GM12878 (cell line): ENCODE measurements around the gene DNAAF1. TPM values are rescaled to one million over a fixed set of nuclear protein-coding genes. Genes with fewer than 3 reads are reported as not detected.

Experiments
- ATAC-seq: fragments of 200-7000 bp; cut with Tn5 transposase; 3 replicates; pipeline ENCODE4 v1.9.1; 2020; ENCODE audit warnings: mild to moderate bottlenecking, moderate library complexity
- BruUV-seq: library from RNA; stranded (reverse); fragments of 400-500 nt; replicated peaks from 2 replicates; lab custom pipeline; 2021; lab: Mats Ljungman, UMichigan
- CTCF ChIA-PET: fragments of 300-600 bp; sonication (Branson Sonifier 250); formaldehyde crosslinking; extraction: SDS; loops from one replicate; lab custom pipeline; 2021; ENCODE audit warnings: inconsistent platforms; lab: Yijun Ruan, JAX
- POLR2A ChIA-PET: fragments of 350-600 bp; formaldehyde crosslinking; extraction: SDS; loops from one replicate; lab custom pipeline; 2021; ENCODE audit warnings: inconsistent platforms; lab: Charles Lee
- RAD21 ChIA-PET: fragments of 300-600 bp; sonication (Branson Sonifier 250); formaldehyde crosslinking; loops from one replicate; lab custom pipeline; 2023; ENCODE audit warnings: antibody characterized with exemption; ENCODE audit not compliant: unreplicated experiment; lab: Charles Lee
- SMC1A ChIA-PET: fragments of 300-600 bp; sonication (Branson Sonifier 250); formaldehyde crosslinking; loops from one replicate; lab custom pipeline; 2023; ENCODE audit not compliant: unreplicated experiment, uncharacterized antibody; lab: Charles Lee
- DNase-seq: peaks from one replicate; pipeline ENCODE4 v3.0.0-alpha.2; 2011; ENCODE audit warnings: low read depth, low spot score
- FAIRE-seq: peaks from 3 replicates; lab custom pipeline; 2011; peaks lifted over from hg19 to GRCh38; lab: Jason Lieb, UNC
- H2AFZ ChIP-seq: 2 replicates; pipeline ENCODE4 v1.6.0; 2011; ENCODE audit warnings: low read depth, low read length, control low read depth; ENCODE audit not compliant: control insufficient read depth
- H3K27ac ChIP-seq: 2 replicates; pipeline ENCODE4 v1.5.1; 2011; ENCODE audit warnings: control low read depth; ENCODE audit not compliant: control insufficient read depth, insufficient read depth
- H3K27me3 ChIP-seq, 2 experiments: replicated peaks in 1 of 2; 2 replicates each; pipeline versions ENCODE4 v1.6.0 to v1.6.1; 2011; ENCODE audit warnings: low read length in 1 of 2; ENCODE audit not compliant: control insufficient read depth in 2 of 2, insufficient read depth in 2 of 2
- H3K36me3 ChIP-seq, 2 experiments: 2 replicates each; pipeline ENCODE4 v1.5.1; 2011; ENCODE audit warnings: low read length in 1 of 2; ENCODE audit not compliant: control insufficient read depth in 2 of 2, insufficient read depth in 2 of 2
- H3K4me1 ChIP-seq: 2 replicates; pipeline ENCODE4 v1.6.1; 2011; ENCODE audit warnings: mild to moderate bottlenecking, low read length, moderate library complexity, mixed read lengths; ENCODE audit not compliant: control insufficient read depth, insufficient read depth
- H3K4me2 ChIP-seq: 2 replicates; pipeline ENCODE4 v1.6.0; 2011; ENCODE audit warnings: control low read depth; ENCODE audit not compliant: control insufficient read depth, insufficient read depth
- H3K4me3 ChIP-seq: fragments of 200-600 bp; sonication (generic); 2 replicates; pipeline ENCODE4 v1.5.1; 2016
- H3K79me2 ChIP-seq: 2 replicates; pipeline ENCODE4 v1.6.0; 2011; ENCODE audit warnings: low read length; ENCODE audit not compliant: control insufficient read depth, insufficient read depth
- H3K9ac ChIP-seq: 2 replicates; pipeline ENCODE4 v1.8.0; 2011; ENCODE audit warnings: low read length, control low read depth, mixed read lengths; ENCODE audit not compliant: control insufficient read depth, insufficient read depth
- H3K9me3 ChIP-seq: replicated peaks from 3 replicates; pipeline ENCODE4 v1.5.1; 2011; ENCODE audit warnings: mild to moderate bottlenecking, low read length; ENCODE audit not compliant: control insufficient read depth, insufficient read depth
- H4K20me1 ChIP-seq: 2 replicates; pipeline ENCODE4 v1.6.0; 2011; ENCODE audit not compliant: control insufficient read depth, insufficient read depth
- BRCA1 ChIP-seq: IDR thresholded peaks from 2 replicates; pipeline ENCODE4 v1.6.1; 2011; ENCODE audit warnings: low read depth, low read length, improper control_type of control experiment
- IKZF2 ChIP-seq, 2 experiments: fragments of 450-650 bp; IDR thresholded peaks; 2 replicates each; pipeline ENCODE4 v1.6.1; 2017; ENCODE audit warnings: mild to moderate bottlenecking in 2 of 2, moderate library complexity in 2 of 2
- MEF2B ChIP-seq: fragments of 450-650 bp; IDR thresholded peaks from 2 replicates; pipeline ENCODE4 v1.6.1; 2018; ENCODE audit warnings: mild to moderate bottlenecking, moderate library complexity; ENCODE audit not compliant: partially characterized antibody, poor library complexity, severe bottlenecking
- POLR2AphosphoS5 ChIP-seq: IDR thresholded peaks from 2 replicates; pipeline ENCODE4 v1.6.1; 2011; ENCODE audit warnings: mild to moderate bottlenecking, low read length, inconsistent platforms
- RAD51 ChIP-seq: fragments of 450-650 bp; IDR thresholded peaks from 2 replicates; pipeline ENCODE4 v1.6.1; 2016; ENCODE audit warnings: moderate library complexity, mild to moderate bottlenecking, inconsistent platforms
- RCOR1 ChIP-seq: conservative IDR thresholded peaks from 2 replicates; pipeline ENCODE4 v1.6.1; 2012; ENCODE audit warnings: low read depth, low read length, improper control_type of control experiment
- RFX5 ChIP-seq: IDR thresholded peaks from 2 replicates; pipeline ENCODE4 v1.6.1; 2011; ENCODE audit warnings: low read depth, low read length, improper control_type of control experiment
- SP1 ChIP-seq: IDR thresholded peaks from one replicate; pipeline ENCODE4 v1.6.1; 2011; ENCODE audit warnings: low read depth, low read length
- SRF ChIP-seq, 2 experiments: IDR thresholded peaks; 2 replicates each; pipeline ENCODE4 v1.6.1; 2011; ENCODE audit warnings: low read depth in 2 of 2, low read length in 2 of 2, mild to moderate bottlenecking in 1 of 2, moderate library complexity in 1 of 2
- TARDBP ChIP-seq: IDR thresholded peaks from 2 replicates; pipeline ENCODE4 v1.6.1; 2016; ENCODE audit warnings: borderline replicate concordance
- ZNF687 ChIP-seq: fragments of 450-650 bp; IDR thresholded peaks from 2 replicates; pipeline ENCODE4 v1.6.1; 2017; ENCODE audit warnings: mild to moderate bottlenecking, moderate library complexity
- WGBS: methylation state at CpG from one replicate; pipeline ENCODE4 v1.1.6; 2016; ENCODE audit warnings: low lambda C conversion rate; ENCODE audit not compliant: insufficient replicate concordance, insufficient coverage; ENCODE audit errors: missing lambda C conversion rate; 5-methylcytosine and 5-hydroxymethylcytosine counted together
- in situ Hi-C: fragments of 300-500 bp; cut with MboI; formaldehyde crosslinking; loops from 9 replicates; pipeline ENCODE4 v1.14.3; 2018; ENCODE audit warnings: mixed read lengths
- intact Hi-C: fragments of 100-400 bp; cut with micrococcal nuclease; formaldehyde crosslinking; loops from one replicate; pipeline ENCODE4 v1.14.2; 2022; ENCODE audit not compliant: unreplicated experiment
- polyA plus RNA-seq, 11 experiments: library from polyadenylated mRNA; depleted of rRNA in 4 of 11; unstranded in 6 of 11; stranded (reverse) in 5 of 11; fragments of >200 nt; fragmentation: Nextera tagmentation in 4 of 11; fragmentation: Illumina TruSeq in 1 of 11; extraction: Ambion mirVana in 4 of 11; extraction: Trizol in 1 of 11; gene quantifications; 1 replicate in 1 of 11; 2 replicates in 10 of 11; pipeline versions ENCODE4 v1.2.1 to v1.2.3, GENCODE V29; 2011 to 2016; ENCODE audit warnings: inconsistent platforms in 2 of 11, missing spikeins in 2 of 11, low read depth in 1 of 11
- total RNA-seq, 4 experiments: library from RNA; depleted of rRNA in 3 of 4; stranded (reverse); fragments of >200 nt in 3 of 4; fragmentation: Illumina TruSeq in 1 of 4; extraction: Trizol in 1 of 4; gene quantifications; 2 replicates each; pipeline versions ENCODE4 v1.2.1 to v1.2.3, GENCODE V29; 2013 to 2021
- TF ChIP-seq, protein P1 (sequence below): IDR thresholded peaks from 2 replicates; pipeline ENCODE4 v1.6.1; 2012; ENCODE audit warnings: low read depth, low read length, improper control_type of control experiment
- TF ChIP-seq, protein P2 (sequence below): IDR thresholded peaks from 2 replicates; pipeline ENCODE4 v1.6.1; 2012; ENCODE audit warnings: low read depth, low read length, improper control_type of control experiment

Gene DNAAF1
- total and polyA plus RNA-seq, 10 of the 15 experiments (the other 5 are each of a cell fraction or from before 2014, with no cell fraction given): 0.02 to 0.76 (median 0.08) TPM; not detected in 6

DNA sequence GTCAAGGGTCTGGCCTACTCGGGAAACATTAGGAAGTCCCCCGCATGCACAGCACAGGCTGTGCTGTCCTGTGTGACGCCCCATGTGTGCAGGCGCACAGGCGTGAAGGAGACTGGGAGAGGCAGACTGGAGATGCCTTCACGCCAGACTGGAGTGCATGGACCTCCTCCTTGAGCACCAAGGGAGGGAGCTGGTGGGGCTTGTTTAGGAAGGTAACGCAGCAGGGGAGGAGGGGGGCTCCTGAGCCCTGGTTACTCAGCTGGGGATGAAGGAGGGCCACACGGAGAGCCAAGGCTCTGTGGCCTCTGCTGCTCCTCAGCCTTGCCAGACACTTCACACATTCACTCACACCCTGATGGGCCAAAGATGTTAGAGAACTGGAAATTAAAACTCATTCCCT lies 7.8 kb upstream of the DNAAF1 start:
- Histone ChIP-seq H3K36me3 (no peaks in the 10 kb centered on the region), H3K4me3 (no peak overlapping the region), H3K79me2 (peaks cover 1% of the 10 kb centered on the region; the same call in 1 of the 2 replicates), H3K4me1 (peaks cover 13% of the 10 kb centered on the region), H3K4me2 (no peak overlapping the region), H3K27ac (no peak overlapping the region), H3K9ac (no peak overlapping the region), H4K20me1 (no peaks in the 10 kb centered on the region), H3K9me3 (no peaks in the 10 kb centered on the region), H2AFZ (no peak overlapping the region), H3K27me3 (no peaks in the 10 kb centered on the region)
- SMC1A ChIA-PET: interaction anchor here (0.7 to 1.5 kb wide), 2 partner anchors 20 to 57 kb away, joined by 3 to 4 read pairs; no protein-coding TSS in a partner anchor
- TF ChIP-seq MEF2B: no peak
- no peak for TF ChIP-seq SRF (IDR thresholded peaks at IDR 0.05; ENCODE audit: low read depth in 2 of 2, low read length in 2 of 2)
- TF ChIP-seq POLR2AphosphoS5: no peak
- TF ChIP-seq SP1: no peak
- TF ChIP-seq, protein P1, sequence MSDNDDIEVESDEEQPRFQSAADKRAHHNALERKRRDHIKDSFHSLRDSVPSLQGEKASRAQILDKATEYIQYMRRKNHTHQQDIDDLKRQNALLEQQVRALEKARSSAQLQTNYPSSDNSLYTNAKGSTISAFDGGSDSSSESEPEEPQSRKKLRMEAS: no peak
- TF ChIP-seq, protein P2, sequence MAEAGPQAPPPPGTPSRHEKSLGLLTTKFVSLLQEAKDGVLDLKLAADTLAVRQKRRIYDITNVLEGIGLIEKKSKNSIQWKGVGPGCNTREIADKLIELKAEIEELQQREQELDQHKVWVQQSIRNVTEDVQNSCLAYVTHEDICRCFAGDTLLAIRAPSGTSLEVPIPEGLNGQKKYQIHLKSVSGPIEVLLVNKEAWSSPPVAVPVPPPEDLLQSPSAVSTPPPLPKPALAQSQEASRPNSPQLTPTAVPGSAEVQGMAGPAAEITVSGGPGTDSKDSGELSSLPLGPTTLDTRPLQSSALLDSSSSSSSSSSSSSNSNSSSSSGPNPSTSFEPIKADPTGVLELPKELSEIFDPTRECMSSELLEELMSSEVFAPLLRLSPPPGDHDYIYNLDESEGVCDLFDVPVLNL: no peak
- TF ChIP-seq ZNF687: no peak
- no peak for TF ChIP-seq TARDBP
- TF ChIP-seq BRCA1: no peak
- TF ChIP-seq RCOR1: no peak
- no peak for TF ChIP-seq RAD51
- TF ChIP-seq IKZF2 (IDR thresholded peaks at IDR 0.05): no peak
- no peak for TF ChIP-seq RFX5
- RAD21 ChIA-PET: interaction anchor here (1.8 kb wide), 1 partner anchor 20 kb away, joined by 5 read pairs; the partner anchor contains the start of gene MBTPS1
- no peak for DNase-seq
- intact Hi-C loops: no loop called here
- POLR2A ChIA-PET: no interaction called here
- ATAC-seq: no peak
- CTCF ChIA-PET: interaction anchor here (0.9 to 1.5 kb wide), 3 partner anchors 15 to 332 kb away, joined by 3 read pairs; partner anchors contain the start of gene TAF1C
- in situ Hi-C loops: no loop called here
- BruUV-seq: no TSS peak
- no peak for FAIRE-seq
- WGBS: 89% methylated on average over 8 of the region's 8 CpGs
